ENCODE results near the gene MAMLD1.

The MAMLD1 gene

DNA sequence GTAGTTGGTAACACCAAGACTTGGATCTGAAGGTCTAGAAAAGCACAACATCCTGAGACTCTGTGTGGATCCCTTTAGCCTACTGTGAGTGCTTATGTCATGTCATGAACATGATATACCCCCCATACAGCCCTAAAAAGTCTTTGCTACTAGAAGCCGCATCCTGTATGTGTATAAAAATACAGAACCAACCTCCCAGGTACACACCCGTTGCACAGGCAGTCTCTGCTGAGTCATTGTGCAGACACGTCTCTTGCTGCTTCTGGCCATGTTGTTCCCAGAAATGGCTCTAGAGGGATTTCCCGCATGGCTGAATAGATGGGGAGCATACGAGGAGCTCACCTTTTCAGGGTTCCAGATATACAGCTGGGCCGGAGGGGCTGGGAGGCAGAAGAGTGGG lies 93.3 kb downstream of the MAMLD1 start:
- no peak overlapping the region for H3K4me3 ChIP-seq (ENCODE audit: low read depth, low read length)
- H3K4me1 ChIP-seq (ENCODE audit: control insufficient read depth, insufficient read depth, low read length): 0 out of 2 replicates have a peak, but pooled peaks cover 3% of the 10 kb centered on the region
- H3K27me3 ChIP-seq (ENCODE audit: control insufficient read depth, insufficient read depth, low read length): no peaks in the 10 kb centered on the region; the same call in 1 of the 2 replicates
- H3K36me3 ChIP-seq (ENCODE audit: control insufficient read depth, insufficient read depth, low read length): no peaks in the 10 kb centered on the region
- no peak overlapping the region for H3K27ac ChIP-seq (ENCODE audit: low read depth, low read length)
- no peaks in the 10 kb centered on the region; the same call in 1 of the 2 replicates for H3K9me3 ChIP-seq (ENCODE audit: control insufficient read depth, insufficient read depth, low read depth, low read length)
- no peak overlapping the region for H3K9ac ChIP-seq (ENCODE audit: low read length)

DNA sequence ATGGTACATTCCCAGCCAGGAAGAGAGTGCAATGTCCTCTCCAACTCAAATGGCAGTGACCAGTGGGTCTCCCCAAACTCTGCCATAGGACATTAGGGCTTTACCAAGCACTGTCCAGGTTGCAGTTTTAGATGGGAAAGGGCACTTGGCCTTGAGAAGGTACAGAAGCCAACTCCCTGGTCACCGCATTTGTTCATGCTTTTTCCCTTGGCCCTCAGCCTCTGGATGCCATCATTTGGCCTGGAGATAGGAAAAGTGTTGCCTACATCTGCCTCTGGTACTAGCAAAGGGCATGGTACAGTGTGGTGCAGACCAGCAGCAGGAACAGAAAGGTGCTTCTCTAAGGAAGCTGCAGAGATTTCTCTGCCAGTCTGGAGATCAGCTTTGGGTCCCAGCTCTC lies 93.8 kb downstream of the MAMLD1 start:
- no peak overlapping the region for H3K27ac ChIP-seq (ENCODE audit: low read depth, low read length)
- H3K4me3 ChIP-seq (ENCODE audit: low read depth, low read length): no peak overlapping the region
- H3K9ac ChIP-seq (ENCODE audit: low read length): no peak overlapping the region
- no peaks in the 10 kb centered on the region for H3K36me3 ChIP-seq (ENCODE audit: control insufficient read depth, insufficient read depth, low read length)
- no peaks in the 10 kb centered on the region; the same call in 1 of the 2 replicates for H3K27me3 ChIP-seq (ENCODE audit: control insufficient read depth, insufficient read depth, low read length)
- no peaks in the 10 kb centered on the region; the same call in 1 of the 2 replicates for H3K9me3 ChIP-seq (ENCODE audit: control insufficient read depth, insufficient read depth, low read depth, low read length)
- 0 out of 2 replicates have a peak, but pooled peaks cover 3% of the 10 kb centered on the region for H3K4me1 ChIP-seq (ENCODE audit: control insufficient read depth, insufficient read depth, low read length)

DNA sequence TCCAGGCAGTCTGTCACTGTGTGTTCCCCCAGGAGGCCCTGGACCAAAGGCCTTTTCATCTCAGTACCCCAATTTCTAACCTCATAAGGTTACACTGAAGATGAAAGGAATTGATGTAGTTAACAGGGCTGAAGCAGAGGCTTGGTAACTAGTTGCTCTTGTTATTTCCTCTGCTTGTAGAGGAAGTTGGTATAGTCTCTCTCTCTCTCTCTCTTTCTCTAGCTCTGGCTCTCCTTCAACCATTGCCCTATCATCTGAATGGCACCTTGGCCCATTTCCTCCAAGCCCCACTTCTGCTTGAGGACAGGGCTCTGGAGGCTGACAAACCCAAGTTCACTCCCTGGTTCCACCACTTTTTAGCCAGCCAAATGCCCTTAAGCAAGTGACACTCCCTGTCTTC lies 96.1 kb downstream of the MAMLD1 start:
- no peak overlapping the region for H3K4me3 ChIP-seq (ENCODE audit: low read depth, low read length)
- H3K9me3 ChIP-seq (ENCODE audit: control insufficient read depth, insufficient read depth, low read depth, low read length): no peaks in the 10 kb centered on the region; the same call in 1 of the 2 replicates
- no peaks in the 10 kb centered on the region for H3K36me3 ChIP-seq (ENCODE audit: control insufficient read depth, insufficient read depth, low read length)
- H3K27me3 ChIP-seq (ENCODE audit: control insufficient read depth, insufficient read depth, low read length): peaks cover 3% of the 10 kb centered on the region; the same call in 1 of the 2 replicates
- H3K27ac ChIP-seq (ENCODE audit: low read depth, low read length): no peak overlapping the region
- no peaks in the 10 kb centered on the region for H3K4me1 ChIP-seq (ENCODE audit: control insufficient read depth, insufficient read depth, low read length)
- no peak overlapping the region for H3K9ac ChIP-seq (ENCODE audit: low read length)

DNA sequence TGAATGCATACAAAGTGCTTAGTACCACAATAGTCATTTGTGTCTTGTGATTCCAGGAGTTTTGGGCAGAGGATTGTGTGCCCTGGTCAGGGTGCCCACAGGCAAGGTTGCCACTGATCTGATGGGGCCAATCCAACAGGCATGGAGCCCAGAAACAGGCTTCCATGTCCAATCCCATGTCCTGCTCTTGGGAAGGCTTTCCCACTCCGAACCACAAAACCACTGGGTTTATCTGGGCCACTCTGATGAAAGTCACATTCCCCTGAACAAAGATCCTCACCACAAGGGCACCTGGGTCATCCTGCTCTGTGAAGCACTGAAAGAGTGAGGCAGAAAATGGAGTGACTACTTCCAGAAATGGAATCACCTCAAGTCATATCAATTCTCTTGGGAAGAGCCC lies 96.9 kb downstream of the MAMLD1 start:
- Histone ChIP-seq H3K4me1 (ENCODE audit: control insufficient read depth, insufficient read depth, low read length) (no peaks in the 10 kb centered on the region), H3K4me3 (ENCODE audit: low read depth, low read length) (no peak overlapping the region), H3K9me3 (ENCODE audit: control insufficient read depth, insufficient read depth, low read depth, low read length) (no peaks in the 10 kb centered on the region; the same call in 1 of the 2 replicates), H3K27me3 (ENCODE audit: control insufficient read depth, insufficient read depth, low read length) (peaks cover 3% of the 10 kb centered on the region; the same call in 1 of the 2 replicates), H3K36me3 (ENCODE audit: control insufficient read depth, insufficient read depth, low read length) (no peaks in the 10 kb centered on the region), H3K9ac (ENCODE audit: low read length) (no peak overlapping the region), H3K27ac (ENCODE audit: low read depth, low read length) (no peak overlapping the region)

DNA sequence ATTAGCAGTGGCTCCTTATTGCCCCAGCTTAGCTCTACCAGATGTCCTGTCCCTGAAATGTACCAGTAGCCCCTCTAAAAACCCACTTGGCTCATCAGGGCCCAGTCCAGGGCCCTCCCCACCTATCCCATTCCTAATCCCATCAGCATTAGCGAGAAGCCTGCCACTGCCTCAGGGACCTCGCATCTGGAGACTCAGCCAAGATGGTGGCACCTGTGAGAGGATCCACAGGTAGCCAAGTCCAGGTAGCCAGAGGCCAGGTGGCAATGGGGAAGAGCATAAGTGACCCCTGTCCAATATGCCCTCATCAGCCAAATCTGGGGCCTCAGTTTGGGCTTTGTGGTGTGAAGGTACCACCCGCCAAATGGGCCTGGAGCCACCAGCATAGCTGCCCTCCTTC lies 97.7 kb downstream of the MAMLD1 start:
- Histone ChIP-seq H3K27me3 (ENCODE audit: control insufficient read depth, insufficient read depth, low read length) (peaks cover 3% of the 10 kb centered on the region; the same call in 1 of the 2 replicates), H3K9me3 (ENCODE audit: control insufficient read depth, insufficient read depth, low read depth, low read length) (no peaks in the 10 kb centered on the region; the same call in 1 of the 2 replicates)

DNA sequence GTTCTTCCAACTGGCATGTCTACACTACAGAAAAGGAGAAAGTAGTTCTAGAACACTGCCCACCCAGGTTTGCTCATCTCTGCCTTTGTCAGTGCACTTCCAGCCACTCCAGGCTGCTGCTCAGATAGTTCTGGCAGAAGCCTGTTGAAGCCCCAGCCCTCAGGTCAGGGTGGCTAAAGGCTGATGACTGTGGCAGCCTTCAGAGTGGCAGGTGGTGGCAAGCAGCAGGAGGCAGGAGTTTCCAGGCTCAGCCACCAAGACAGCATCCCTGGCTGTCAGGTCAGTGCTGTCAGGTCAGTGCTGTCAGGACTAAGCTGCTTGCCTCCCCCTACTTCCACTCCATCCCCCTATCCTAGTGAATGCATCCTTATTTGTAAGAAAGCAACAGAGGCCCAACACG lies 100.4 kb downstream of the MAMLD1 start:
- Histone ChIP-seq H3K27ac (ENCODE audit: low read depth, low read length) (no peak overlapping the region), H3K4me1 (ENCODE audit: control insufficient read depth, insufficient read depth, low read length) (no peaks in the 10 kb centered on the region), H3K27me3 (ENCODE audit: control insufficient read depth, insufficient read depth, low read length) (peaks cover 3% of the 10 kb centered on the region; the same call in 1 of the 2 replicates), H3K36me3 (ENCODE audit: control insufficient read depth, insufficient read depth, low read length) (no peaks in the 10 kb centered on the region), H3K9ac (ENCODE audit: low read length) (no peak overlapping the region), H3K9me3 (ENCODE audit: control insufficient read depth, insufficient read depth, low read depth, low read length) (no peaks in the 10 kb centered on the region), H3K4me3 (ENCODE audit: low read depth, low read length) (no peak overlapping the region)

More for the DNA sequence above, 97.7 kb downstream of the MAMLD1 start:
- H3K4me1 ChIP-seq (ENCODE audit: control insufficient read depth, insufficient read depth, low read length): no peaks in the 10 kb centered on the region
- H3K36me3 ChIP-seq (ENCODE audit: control insufficient read depth, insufficient read depth, low read length): no peaks in the 10 kb centered on the region
- no peak overlapping the region for H3K9ac ChIP-seq (ENCODE audit: low read length)
- H3K4me3 ChIP-seq (ENCODE audit: low read depth, low read length): no peak overlapping the region
- no peak overlapping the region for H3K27ac ChIP-seq (ENCODE audit: low read depth, low read length)

DNA sequence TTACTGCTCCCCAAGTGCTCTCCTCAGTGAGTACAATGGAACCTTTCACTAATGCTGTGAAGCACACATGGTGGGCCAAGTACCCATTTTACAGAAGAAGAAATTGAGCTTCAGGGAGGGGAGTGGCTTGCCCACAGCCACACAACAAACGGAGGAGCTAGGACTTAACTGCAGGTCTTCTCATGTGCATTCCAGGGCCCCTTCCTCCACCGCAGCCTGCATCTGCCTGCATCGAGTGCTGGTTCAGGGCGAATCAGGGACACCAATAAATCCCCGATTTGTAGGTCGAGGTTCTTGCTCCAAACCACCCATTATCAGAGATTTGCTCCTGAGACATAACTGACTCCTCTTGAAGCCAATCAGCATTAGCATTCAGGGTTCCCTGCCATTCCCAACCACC lies 100.9 kb downstream of the MAMLD1 start:
- Histone ChIP-seq H3K27me3 (ENCODE audit: control insufficient read depth, insufficient read depth, low read length) (peaks cover 3% of the 10 kb centered on the region; the same call in 1 of the 2 replicates), H3K4me1 (ENCODE audit: control insufficient read depth, insufficient read depth, low read length) (no peaks in the 10 kb centered on the region), H3K9me3 (ENCODE audit: control insufficient read depth, insufficient read depth, low read depth, low read length) (no peaks in the 10 kb centered on the region), H3K36me3 (ENCODE audit: control insufficient read depth, insufficient read depth, low read length) (no peaks in the 10 kb centered on the region), H3K4me3 (ENCODE audit: low read depth, low read length) (no peak overlapping the region), H3K9ac (ENCODE audit: low read length) (no peak overlapping the region), H3K27ac (ENCODE audit: low read depth, low read length) (no peak overlapping the region)

DNA sequence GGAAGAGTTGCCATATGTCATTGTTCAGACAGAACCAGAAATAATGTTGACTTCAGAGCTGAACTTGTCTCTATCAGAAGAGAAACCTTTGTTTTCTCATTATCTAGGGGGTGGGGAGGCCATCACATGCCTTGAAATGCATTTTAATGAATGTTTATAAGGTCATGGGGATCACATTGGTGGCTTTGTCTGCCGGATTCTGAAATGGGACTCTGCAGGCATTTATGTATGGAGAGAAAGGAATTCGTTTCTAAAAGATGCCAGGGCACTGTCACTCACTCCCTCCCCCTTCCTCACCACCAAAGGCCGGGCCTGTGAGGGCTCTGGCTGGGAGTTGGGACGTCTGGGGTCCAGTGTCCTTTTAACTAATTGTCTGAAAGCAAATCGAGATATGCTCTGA lies 102.2 kb downstream of the MAMLD1 start:
- no peaks in the 10 kb centered on the region for H3K36me3 ChIP-seq (ENCODE audit: control insufficient read depth, insufficient read depth, low read length)
- H3K9me3 ChIP-seq (ENCODE audit: control insufficient read depth, insufficient read depth, low read depth, low read length): no peaks in the 10 kb centered on the region
- H3K4me3 ChIP-seq (ENCODE audit: low read depth, low read length): no peak overlapping the region
- no peaks in the 10 kb centered on the region for H3K4me1 ChIP-seq (ENCODE audit: control insufficient read depth, insufficient read depth, low read length)
- no peak overlapping the region for H3K9ac ChIP-seq (ENCODE audit: low read length)
- H3K27ac ChIP-seq (ENCODE audit: low read depth, low read length): no peak overlapping the region
- H3K27me3 ChIP-seq (ENCODE audit: control insufficient read depth, insufficient read depth, low read length): peaks cover 3% of the 10 kb centered on the region; the same call in 1 of the 2 replicates

DNA sequence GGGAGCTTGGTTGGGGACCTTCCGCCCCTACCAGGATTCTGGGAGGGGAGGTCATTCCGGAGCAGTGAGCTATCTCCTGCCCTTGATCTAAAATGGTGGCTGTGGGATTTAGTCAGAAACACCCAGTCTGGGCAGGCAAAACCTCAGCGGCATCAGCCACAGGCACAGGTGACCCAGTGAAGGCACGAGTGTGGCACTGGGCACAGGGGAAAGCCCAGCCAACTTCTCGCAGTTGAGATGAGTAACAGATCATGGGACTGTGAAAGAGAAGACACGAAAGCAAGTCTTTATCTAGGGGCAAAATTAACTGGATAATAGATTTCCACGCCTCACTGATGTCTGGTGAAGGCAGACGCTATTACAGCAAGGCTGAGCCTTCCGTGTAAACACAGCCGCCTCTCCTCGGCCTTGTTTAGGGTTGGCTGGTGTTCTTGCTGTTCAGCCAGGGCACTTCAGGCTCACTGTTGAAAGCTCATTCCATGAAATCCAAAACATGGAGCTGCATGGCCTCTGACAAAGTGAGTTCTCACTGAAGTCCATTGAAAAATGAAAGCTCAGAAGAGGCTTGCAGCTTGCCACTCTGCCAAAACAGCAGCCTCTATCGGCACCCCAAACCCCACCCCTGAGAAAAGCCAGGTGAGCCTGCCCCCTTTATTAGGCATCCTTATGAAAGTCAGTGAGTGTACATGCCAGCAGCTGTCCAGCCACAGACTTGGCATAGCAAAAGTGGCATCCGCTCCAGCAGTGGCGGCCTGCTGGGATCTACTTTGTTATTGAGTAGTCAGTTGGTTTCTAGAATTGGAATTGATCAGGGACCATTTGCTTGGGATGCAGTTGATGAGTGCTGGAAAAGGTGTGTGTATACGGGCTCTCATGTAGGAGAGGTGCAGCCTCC lies 103.0 kb downstream of the MAMLD1 start:
- Histone ChIP-seq H3K4me1 (ENCODE audit: control insufficient read depth, insufficient read depth, low read length) (no peaks in the 10 kb centered on the region), H3K36me3 (ENCODE audit: control insufficient read depth, insufficient read depth, low read length) (no peaks in the 10 kb centered on the region), H3K27me3 (ENCODE audit: control insufficient read depth, insufficient read depth, low read length) (peaks cover 3% of the 10 kb centered on the region; the same call in 1 of the 2 replicates), H3K27ac (ENCODE audit: low read depth, low read length) (no peak overlapping the region), H3K4me3 (ENCODE audit: low read depth, low read length) (no peak overlapping the region), H3K9me3 (ENCODE audit: control insufficient read depth, insufficient read depth, low read depth, low read length) (no peaks in the 10 kb centered on the region), H3K9ac (ENCODE audit: low read length) (no peak overlapping the region)

DNA sequence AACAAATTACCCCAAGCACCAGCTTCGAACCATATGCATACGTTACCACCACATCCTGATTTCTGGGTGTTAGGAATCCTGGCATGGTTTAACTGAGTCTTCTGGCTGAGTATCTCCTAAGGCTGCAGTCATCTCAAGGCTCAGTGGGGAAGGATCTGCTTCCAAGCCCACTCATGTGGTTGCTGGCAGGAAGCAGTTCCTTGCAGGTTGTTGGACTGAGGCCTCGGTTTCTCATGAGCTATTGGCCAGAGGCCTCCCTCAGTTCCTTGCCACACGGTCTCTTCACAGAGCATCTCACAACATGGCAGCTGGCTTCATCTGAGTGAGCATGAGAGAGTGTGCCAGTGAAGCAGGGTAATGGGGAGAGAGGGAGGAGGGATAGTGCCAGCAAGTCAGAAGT lies 109.2 kb downstream of the MAMLD1 start:
- Histone ChIP-seq H3K4me1 (ENCODE audit: control insufficient read depth, insufficient read depth, low read length) (no peaks in the 10 kb centered on the region), H3K4me3 (ENCODE audit: low read depth, low read length) (no peak overlapping the region), H3K27ac (ENCODE audit: low read depth, low read length) (no peak overlapping the region), H3K9ac (ENCODE audit: low read length) (no peak overlapping the region), H3K9me3 (ENCODE audit: control insufficient read depth, insufficient read depth, low read depth, low read length) (no peaks in the 10 kb centered on the region), H3K36me3 (ENCODE audit: control insufficient read depth, insufficient read depth, low read length) (no peaks in the 10 kb centered on the region), H3K27me3 (ENCODE audit: control insufficient read depth, insufficient read depth, low read length) (peaks cover 8% of the 10 kb centered on the region; the same call in 1 of the 2 replicates)

DNA sequence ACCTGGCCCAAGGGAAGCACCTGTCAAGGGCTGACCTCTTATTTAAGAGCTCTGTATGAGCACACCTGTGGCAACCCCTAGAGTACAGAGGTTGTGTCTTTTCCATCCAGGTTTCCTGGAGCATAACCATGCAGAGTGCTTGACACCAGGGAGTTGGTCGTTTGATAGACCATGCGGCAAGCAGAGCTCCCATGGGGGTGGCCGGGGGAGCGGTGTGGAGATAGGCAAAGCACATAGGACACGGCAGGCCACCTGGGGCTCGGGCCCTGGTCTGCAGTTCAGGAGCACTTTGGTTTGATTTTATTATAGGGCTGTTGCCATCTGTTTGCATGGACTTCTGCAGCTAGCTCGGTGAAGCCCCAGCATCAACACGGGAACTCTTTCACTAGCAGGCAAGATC lies 110.3 kb downstream of the MAMLD1 start:
- H3K9me3 ChIP-seq (ENCODE audit: control insufficient read depth, insufficient read depth, low read depth, low read length): no peaks in the 10 kb centered on the region
- no peak overlapping the region for H3K27ac ChIP-seq (ENCODE audit: low read depth, low read length)
- H3K27me3 ChIP-seq (ENCODE audit: control insufficient read depth, insufficient read depth, low read length): peaks cover 8% of the 10 kb centered on the region; the same call in 1 of the 2 replicates
- no peak overlapping the region for H3K9ac ChIP-seq (ENCODE audit: low read length)
- H3K36me3 ChIP-seq (ENCODE audit: control insufficient read depth, insufficient read depth, low read length): no peaks in the 10 kb centered on the region
- no peak overlapping the region for H3K4me3 ChIP-seq (ENCODE audit: low read depth, low read length)
- 0 out of 2 replicates have a peak, but pooled peaks cover 4% of the 10 kb centered on the region for H3K4me1 ChIP-seq (ENCODE audit: control insufficient read depth, insufficient read depth, low read length)

All from HUES6 (cell line).